Cerebellar cortex (tissue), 1 donor: ENCODE data around the gene SMIM35.

Source experiments
- DNase-seq: peaks from one replicate; pipeline ENCODE4 v3.0.0-alpha.2; 2015; ENCODE audit warnings: low spot score

Gene SMIM35

DNA sequence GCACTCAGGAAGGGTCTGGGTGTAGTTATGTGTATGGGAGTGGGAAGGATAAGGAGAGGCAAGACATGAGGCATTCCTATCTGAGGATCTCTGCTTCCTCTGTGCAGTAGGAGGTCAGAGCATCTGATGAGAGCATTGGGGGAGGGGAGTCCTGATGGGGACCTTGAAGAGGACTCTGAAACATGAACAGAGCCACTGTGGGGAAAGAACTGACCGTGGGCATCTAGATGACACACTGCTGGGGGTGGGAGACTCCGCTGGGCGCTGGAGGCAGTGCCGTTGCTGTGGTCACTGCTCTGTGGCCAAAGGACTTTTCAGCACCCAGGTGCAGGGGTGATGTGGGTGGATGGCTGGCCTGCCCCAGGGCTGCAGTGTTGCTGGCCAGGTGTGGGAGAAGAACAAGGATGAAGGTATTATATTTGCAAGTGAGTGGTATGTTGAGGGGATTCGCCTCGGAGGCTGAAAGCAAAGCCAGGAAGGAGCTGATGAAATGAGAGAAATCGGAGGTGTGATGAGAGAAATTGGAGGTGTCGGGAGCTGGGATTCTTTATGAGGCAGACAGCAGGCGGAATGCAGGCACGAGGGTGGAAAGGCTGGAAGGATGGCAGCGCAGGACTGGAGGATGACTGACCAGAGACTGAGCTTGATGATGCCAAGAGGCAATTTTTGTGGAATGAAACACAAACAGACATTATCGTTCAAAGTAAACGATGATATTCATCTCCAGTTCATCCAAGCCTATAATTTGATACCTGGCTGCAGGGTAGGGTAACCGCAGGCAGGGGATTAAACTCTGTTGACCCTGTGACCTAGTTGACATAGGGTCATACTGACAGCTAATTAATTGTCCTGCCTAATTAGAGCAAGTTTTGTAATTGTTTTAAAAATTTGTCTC lies 29.3 kb downstream of the SMIM35 start:
- no peak for DNase-seq

DNA sequence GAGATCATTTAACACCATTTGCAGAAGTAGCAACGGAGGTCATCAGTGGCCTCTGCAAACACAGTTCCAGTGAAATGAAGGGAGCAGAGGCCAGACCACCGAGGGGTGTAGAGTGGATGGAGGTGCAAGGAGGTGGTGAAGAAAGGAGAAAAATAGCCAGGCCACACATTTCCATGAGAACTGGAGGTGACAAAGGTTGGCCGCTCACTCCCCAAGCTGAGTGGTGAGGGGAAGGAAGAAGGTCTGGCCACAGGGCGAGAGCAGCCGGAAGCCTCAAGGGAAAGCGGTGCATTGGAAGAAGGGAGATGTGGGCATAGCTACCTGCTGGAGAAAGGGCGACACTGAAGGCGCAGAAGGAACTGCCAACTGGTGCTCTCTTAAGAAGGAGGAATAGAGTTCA lies 30.0 kb downstream of the SMIM35 start:
- no peak for DNase-seq

DNA sequence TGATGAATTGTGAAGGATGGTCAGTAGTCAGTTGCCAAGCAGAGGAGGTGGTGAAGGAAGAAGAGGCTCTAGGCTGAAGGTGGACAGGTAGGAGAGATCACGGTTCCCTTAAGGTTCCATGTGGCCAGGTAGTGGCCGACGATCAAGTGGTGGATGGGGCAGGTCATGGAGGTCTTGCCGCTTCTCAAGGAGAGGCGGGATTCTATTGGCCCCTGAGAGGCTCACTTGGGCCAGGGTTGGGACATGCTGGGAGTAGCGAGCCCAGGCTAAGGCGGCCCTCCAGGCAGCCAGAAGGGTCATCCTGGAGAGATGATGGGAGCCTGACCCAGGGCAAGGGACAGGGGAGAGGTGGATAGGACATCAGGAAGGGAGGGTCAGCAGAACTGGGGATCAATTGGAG lies 30.8 kb downstream of the SMIM35 start:
- no peak for DNase-seq

DNA sequence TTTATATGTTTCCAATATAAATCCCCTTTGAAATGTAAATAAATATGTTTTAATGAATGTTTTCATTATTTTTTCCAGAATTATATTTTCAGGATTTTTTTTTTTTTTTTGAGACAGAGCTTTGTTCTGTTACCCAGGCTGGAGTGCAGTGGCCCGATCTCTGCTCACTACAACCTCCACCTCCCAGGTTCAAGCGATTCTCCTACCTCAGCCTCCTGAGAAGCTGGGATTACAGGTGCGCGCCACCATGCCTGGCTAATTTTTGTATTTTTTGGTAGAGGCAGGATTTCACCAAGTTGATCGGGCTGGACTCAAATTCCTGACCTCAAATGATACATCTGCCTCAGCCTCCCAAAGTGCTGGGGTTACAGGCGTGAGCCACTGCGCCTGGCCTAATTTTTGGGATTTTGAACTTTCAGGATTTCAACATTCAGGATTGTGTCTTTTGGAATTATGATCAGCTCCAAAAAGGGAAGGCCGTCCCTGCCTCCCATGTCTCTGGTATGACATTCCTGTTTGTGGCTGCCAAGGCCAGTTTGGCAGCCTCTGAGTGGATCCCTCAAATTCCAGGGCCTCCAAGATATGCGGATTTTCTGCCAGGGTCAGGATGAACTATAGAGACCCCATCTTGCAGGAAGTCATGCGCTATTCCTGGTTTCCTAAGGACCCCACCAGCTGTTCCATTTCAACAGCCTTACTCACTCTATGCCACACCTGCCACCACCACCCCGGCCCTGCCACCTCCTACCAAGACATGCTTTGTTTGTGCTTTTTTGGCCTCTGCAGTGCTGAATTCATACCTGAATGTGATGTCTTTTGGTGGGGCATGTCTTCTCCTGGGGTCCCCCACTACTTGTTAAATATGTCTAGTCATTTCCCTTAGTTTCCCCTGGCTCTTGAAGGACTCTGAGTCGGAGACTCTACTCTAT lies 31.8 kb downstream of the SMIM35 start:
- DNase-seq, result no peak

DNA sequence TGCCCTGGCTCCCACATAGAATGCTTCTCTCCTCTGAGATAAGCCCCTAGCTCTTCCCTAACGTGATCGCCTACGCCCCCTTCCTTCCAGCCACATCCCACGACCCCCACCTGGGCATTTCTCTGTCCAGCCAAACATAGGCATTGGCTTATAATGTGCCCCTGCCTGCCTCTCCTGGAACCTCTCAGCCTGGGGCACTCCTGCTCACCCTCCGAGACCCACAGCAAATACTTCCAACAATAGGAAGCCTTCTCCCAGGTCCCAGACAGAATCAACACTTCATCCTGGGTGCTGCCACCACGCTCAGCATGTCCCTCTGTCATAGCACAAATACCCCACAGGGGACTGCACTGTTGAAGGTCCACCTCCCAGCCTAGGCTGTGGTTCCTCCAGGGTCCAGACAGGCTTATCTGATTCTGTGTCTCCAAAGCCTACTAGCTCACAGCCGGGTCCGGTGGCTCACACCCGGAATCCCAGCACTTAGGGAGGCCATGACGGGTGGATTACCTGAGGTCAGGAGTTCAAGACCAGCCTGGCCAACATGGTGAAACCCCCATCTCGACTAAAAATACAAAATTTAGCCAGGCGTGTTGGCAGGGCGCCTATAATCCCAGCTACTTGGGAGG lies 34.1 kb downstream of the SMIM35 start:
- no peak for DNase-seq

DNA sequence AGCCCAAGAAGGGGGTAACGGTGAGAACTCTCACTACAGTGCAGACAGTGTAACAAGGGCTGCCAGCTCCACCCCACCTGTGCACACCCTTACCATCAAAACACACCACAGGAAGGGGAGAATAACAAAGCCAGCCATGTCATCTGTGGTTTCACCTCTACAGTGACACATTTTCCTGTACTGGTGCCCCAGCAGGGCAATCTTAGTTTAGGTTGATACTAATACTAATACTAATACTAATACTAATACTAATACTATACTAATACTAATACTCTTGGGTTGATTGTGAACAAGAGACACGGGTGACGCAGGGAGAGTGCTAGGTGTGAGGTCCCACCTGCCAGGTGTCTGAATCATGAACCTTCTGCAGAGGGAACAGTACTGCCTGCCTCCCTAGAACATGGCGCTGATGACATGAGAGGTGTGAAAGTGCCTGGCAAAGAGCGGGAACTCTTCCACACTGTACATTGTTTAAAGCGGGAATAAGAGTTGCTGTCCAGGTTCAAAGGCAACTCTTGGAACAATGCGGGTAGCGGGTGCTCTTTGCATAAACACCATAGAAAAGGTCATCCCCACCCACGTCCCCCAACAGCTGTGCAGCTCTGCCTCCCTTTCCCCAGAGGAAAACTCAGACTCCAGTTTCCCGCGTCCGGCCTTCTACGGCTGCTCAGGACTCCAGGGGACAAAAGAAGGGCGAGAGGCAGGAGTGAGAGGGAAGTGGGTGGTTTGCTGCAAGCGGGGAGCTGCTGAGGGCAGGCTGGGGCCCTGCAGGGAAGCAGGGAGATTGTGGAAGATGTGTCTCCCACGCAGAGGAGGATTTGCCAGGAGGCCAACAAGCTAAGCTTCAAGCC lies 34.9 kb downstream of the SMIM35 start:
- DNase-seq, result no peak

DNA sequence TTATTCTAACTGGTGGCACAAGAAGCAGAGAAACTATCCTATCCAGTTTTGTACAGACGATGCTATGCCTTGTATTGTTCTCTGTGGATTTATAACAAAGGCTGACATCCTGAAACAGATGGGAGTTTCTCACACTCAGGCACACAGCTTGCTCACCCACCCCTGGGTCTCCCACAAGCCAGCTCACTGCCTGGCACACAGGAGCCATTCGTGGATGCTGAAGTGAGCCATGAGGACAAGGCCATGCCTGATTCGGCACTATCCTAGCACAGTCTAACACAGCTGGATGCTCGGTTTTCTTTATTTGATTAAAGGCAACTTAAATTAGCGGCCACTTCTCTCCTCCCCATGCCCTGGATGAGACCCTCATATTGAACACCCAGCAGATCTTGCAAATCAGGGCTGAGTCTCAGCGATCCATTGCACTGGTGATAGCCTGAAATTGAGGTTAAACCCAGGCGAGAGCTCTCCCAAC lies 35.6 kb downstream of the SMIM35 start:
- no peak for DNase-seq

DNA sequence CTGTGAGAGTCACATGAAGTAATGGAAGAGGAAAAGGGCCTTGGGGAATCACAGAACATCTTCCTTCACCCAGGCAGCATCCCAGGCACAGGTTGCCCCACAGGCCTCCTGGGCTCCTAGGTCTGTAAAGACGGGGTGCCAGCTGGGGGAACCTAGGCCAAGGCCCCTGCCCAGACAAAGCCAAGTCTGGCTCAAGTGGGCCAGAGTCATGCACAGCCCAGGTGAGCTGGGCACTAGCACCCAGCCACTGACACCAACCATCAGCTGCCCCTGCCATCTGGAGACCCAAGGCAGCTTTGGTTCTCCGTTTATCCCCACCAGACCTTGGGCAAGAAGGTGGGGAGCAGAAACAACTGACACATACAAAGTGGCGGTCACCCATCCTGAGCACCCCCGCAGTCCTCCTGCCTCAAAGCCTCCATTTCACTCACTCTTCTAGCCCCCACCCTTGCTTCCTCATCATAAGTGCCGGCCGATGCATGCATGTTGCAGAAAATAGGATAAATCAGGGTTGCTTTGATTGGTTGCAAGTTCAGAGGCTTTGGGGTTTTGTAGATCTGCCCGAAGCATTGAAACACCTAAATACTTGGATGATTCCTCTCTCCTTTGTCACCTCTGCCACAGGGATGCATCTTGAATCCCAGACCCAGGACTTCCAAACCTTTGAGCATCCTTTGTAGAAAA lies 36.4 kb downstream of the SMIM35 start:
- no peak for DNase-seq

DNA sequence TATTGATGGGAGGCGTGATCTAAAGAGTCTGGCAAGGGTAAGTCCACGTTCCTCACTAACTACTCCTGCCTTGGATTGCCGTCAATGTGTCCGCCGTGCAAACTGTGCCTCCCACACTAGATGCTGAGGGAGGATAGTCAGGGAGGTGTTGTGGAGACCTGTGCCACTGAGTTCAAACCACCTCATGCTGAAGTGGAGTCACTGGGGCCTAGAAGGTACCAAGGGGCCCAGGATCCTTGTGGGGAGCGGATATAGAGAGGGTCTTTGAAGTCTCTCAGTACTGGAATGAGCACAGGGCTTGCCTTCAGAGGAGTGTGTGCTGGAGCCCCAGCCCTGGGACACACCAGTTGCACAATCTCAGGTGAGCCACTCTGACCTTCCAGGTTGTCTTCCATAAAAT lies 37.0 kb downstream of the SMIM35 start:
- DNase-seq, result no peak

DNA sequence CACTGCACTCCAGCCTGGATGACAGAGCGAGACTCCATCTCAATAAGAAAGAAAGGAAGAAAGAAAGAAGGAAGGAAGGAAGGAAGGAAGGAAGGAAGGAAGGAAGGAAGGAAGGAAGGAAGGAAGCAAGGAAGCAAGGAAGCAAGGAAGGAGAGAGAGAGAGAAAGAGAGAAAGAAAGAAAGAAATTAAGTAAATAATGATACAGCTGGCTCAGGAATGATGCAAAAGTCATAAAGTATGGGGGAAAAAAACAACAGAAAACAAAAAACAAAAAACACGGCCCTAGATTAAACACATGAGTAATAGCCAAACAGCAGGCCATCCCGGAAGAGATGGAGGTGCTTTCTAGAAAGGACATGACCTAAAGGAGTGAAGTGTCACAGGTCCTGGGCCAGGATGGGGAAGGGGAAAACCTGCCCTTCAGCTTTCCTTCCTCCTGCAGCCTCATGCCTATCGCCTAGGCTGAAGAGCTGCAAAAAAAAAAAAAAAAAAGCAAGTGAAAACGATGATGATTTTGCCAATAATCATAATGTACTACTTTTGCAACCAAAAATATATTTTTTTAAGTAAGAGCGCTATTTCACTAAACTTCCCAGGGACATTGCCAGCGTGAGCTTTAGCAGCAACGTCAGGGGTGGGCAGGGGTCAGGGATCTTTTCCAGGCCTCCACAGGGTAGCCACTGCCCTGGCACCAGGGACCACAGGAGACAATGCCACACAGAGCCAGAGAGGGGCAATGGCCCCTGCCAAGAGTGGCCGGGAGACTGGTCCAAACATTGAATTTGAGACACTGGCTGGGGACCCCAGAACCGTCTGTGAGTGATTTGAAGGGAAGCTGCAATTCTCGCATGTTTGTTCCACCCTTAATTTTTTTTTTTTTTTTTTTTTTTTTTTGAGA lies 38.0 kb downstream of the SMIM35 start:
- DNase-seq, result no peak

DNA sequence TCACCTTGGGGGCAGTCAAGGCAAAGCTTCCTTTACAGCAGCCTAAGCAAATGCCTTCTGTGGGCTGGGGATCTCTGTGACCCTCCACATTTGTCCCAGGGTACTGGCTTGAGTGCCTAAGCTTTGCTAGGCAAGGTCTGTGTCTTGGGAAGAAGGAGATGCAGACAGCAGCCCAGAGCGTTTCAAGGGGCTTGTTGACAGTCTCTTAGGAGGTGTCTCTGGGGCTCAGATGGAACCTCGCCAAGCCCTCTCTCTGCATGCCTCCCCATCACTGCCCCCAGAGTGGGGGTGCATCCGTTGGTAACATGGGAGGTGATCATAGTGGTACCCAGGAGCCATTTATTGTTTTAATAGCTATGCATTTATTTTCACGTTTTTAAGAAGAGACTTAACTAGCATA lies 39.0 kb downstream of the SMIM35 start:
- no peak for DNase-seq

DNA sequence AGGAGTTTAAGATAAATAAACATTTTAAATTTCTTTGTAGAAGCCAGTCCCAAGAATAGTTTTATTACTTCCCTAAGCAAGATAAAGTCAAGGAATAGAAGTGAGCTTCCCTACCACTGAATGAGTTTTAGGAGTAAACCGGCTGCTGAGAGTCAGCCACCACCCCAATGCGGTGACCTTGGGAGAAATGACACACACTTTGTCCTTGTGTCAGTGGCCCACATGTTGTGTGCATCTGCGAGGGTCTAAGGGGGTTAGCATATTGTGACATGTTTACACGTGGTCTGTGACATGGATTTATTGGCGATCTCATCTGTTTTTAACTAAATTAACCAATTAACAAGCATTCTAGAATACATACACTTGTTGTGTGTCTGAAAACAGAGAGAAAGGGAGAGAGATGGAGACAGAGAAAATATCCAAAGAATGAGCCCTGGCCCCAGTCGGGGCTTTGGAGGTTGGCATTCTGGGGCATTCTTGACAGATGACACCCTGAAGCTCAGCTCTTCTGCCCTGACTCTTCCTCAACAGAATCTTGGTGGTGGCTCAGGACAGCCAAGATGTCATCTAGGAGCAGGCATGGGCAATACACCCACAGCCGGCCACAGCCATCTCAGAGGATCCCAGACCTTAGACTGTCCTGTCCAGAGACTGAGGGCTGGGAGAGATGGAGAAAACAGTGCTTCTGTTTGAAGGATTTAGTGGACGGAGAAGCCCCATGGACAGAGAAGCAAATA lies 39.6 kb downstream of the SMIM35 start:
- no peak for DNase-seq

DNA sequence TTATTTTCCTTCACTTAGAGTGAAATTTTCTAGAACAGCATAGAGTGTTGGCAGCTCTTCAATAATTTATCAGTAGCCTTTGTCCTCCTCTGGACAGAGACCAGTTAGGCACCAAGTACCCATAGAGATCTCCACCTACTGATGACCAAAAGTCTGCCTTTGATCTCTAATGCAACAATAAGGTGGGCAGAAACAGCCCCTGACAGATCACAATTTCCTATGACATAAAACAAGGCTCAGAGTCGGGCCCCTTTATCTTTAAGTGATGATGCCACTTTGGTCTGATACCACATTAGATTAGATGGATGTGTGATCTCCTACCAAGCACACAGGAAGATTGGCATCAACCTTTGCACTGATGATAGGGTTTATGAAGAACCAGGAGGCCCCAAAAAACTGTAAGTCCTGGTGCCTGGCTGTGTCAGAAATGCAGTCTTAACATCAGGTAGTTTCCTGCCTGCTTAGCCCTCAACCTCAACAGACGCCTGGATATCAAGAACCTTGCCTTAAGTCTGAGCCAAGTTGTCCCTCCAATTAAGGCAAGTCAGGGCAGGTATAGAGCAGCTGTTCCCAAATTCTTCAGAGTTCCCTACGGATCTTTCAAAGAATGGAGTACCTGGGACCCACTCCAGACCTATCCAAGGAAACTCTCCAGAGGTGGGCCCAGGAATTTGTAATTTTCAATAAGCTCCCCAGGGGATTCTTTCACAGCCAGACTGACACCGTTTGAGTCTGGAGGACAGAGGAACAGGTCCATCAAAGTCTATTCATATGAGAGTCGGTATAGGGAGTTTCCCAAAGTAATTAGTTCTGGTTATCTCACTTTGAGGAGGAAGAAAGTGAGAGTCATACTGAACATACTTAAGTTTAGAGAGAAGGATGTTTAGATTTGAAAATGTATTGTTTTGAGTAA lies 40.5 kb downstream of the SMIM35 start:
- DNase-seq, result no peak

DNA sequence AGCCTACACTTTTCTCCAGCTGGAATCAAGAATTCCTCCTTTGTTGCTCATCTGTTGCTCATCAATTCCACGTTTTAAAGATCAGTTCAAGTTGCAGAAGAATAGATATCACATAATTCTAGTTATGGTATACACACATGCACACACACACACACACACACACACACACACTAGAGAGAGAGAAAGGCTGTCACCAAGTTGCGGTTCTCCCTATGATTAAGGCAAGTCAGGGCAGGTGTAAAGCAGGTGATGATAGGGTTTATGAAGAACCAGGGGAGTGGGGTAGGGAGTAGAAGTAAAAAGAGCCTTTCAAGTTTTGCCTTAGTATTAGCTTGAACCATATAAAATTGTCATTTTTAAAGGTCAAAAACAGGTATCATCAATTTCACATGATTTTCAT lies 41.6 kb downstream of the SMIM35 start:
- DNase-seq, result no peak

DNA sequence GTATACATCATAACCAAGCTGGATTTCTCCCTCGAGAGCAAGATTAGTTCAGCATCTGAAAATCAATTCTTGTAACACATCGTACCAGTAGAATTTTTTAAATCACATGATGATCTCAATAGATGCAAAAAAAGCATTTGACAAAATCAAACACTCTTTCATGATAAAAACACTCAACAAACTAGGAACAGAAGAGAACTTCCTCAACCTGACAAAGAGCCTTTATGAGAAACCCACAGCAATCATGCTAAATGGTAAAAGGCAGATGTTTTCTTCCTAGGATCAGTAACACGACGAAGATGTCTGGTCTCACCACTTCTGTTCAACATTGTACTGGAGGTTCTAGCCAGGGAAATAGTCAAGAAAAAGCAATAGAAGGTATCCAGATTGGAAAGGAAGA lies 44.0 kb downstream of the SMIM35 start:
- DNase-seq, result no peak

DNA sequence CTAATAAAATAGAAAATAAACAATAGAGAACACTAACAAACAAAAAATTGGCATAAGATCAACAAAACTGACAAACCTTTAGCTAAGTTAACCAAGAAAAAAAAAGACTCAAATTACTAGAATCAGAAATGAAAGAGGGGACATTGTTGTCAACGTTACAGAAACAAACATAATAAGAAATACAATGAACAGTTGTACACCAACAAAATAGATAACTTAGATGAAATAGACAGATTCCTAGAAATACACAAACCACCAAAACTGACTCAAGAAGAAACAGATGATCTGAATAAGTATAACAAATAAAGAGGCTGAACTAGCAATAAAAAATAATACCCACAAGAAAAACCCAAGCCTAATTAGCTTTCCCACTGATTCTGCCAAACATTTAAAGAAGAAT lies 44.6 kb downstream of the SMIM35 start:
- no peak for DNase-seq

DNA sequence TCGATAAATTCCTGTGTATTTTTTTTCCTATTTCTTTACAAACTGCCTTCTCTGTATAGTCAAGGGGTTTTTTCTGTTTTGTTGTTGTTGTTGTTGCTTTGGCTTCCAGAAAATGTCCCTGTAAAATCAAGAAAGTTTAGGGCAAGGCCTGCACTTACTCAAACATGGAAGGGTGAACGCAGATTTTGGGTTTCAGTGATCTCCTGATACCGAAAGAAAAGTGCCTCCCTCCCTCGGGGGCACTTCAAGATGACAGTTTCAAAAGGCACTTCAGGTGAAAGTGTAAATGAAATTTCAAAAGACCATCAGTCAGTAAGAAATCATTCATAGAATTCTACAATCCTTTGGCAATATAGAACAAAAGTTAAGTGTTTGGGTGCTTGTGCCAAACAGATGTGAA lies 53.3 kb downstream of the SMIM35 start:
- DNase-seq, result no peak

DNA sequence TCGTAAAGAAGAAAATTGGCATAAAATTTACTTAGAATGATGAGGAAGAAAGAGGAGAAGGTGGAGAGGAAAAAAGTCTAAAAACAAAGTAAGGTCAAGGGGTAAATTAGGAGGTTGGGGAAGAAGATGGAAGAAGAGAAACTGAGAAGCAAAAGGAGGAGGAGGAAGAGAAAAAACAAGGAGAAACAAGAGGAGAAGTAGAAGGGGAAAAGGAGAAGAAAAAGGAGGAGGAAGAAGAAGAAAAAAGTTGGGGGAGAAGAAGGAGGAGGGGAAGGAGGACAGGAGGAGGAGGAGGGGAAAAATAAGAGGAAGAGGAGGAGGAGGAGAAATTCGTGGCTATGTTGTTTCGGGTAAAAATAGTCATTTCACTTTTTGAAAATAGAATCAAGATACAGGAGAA lies 58.1 kb downstream of the SMIM35 start:
- DNase-seq, result no peak
